ENCODE results near the gene NMB.

Gene NMB

DNA sequence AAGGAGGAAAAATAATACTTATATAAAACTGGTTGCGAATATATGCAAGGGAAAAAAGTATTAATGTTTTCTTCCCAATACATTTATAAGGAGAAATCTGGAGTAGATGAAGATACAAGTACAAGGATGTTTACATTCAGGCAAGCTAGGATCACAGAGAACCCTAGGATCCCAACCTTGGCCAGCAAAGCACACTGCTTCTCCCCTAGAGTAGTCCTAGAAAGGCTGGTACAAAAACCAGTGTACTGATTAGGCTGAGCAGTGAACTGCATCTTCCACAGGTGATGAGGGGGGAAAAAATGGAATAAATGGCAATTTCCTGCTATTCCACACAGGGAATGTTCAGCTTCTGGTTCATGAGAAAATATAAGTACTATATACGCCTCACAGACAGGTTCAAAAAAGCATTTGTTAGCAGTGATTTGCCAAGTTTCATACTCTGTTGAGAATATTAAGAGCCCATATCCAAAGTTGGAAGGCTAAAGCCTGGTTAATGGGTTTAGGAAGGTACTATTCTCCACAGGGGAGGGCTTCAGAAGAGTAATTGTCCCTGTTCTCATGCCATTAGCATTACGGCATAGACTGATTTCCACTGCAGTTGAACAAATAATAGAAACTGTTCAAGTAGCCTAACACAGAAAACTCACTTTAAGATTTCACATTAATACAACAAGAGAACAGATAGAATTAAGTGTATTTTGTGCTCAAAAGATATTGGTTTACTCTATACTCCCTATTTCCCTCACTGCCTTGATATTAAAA, 10.4 kb upstream of the NMB start:
- TF ChIP-seq GATA1 (IDR thresholded peaks at IDR 0.05; ENCODE audit: low read depth, low read length) (no peak), POLR2A (IDR thresholded peaks at IDR 0.05; ENCODE audit: low read length) (no peak)
- no peak for DNase-seq

DNA sequence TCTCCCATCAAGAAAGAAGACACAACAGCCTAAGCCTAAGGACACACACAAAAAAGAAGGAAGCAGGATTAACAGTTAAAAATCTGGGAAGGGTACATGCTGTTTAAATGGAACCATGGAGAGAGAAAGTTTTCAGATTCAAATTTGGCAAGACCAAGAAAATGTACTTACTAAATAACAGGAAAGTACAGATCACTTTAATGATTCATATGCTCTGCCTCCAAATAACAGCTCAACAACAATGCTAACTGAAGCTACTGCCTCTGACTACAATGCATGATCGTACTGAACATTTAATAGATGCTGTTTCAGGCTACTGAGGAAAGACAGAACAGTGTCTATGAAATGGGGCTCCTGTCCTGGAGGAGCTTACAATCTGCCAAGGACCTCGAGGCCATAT, 8.4 kb upstream of the NMB start:
- no peak for TF ChIP-seq POLR2A (IDR thresholded peaks at IDR 0.05; ENCODE audit: low read length)
- TF ChIP-seq GATA1 (IDR thresholded peaks at IDR 0.05; ENCODE audit: low read depth, low read length): no peak
- no peak for DNase-seq

DNA sequence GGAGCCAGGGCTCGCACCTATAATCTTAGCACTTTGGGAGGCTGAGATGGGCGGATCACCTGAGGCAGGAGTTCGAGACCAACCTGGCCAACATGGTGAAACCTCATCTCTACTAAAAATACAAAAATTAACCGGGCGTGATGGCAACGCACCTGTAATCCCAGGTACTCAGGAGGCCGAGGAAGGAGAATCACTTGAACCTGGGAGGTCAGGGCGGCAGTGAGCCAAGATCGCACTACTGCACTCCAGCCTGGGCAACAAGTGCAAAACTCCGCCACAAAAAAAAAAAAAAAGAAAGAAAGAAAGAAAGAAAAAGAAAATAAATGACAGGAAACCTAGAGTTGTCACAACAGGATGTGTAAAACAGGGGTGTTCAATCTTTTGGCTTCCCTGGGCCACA, 3.0 kb upstream of the NMB start:
- DNase-seq: no peak

DNA sequence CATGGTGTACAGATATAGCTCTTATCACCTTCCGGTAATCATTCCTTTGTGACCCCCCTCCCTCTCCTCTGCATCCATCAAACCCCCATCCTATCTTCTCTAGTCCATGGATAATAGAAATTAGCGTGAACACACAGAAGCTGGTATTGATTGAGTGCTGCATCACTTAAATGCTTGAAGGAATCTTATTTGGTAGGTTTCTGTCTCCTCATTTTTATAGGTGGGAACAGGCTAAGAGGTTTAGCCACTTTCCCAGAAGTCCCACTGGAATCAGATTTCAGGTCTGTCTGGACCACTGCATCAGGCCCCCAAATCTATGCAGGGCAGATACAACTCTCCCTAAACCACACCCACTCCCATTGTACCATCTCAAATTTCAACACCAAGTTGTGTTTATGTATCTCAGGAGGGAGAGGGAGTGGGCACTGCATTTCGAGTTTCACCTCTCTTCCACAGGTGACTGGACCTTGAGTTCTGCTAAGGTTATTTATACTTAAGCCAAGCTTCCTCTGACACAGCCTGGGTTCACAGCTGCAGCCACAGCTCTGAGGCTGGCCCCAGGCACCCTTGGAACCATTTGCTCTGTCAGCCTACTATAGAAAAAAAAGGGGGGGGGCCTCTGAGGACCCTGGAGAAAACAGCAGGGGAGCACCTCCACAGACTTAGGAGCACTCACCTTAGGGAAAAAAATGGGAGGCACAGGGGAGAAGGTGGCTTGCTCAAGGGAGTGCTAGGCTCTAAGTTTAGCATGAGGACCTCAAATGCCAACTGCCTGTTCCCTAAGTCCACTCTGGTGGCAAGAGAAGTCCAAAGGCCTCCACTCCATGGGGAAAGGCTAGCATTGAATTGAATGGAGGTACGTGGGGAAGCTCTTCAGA, 2.1 kb upstream of the NMB start:
- TF ChIP-seq POLR2A (IDR thresholded peaks at IDR 0.05; ENCODE audit: low read length) (no peak), GATA1 (IDR thresholded peaks at IDR 0.05; ENCODE audit: low read depth, low read length) (no peak)
- no peak for DNase-seq

More for the DNA sequence above, 3.0 kb upstream of the NMB start:
- no peak for TF ChIP-seq GATA1 (IDR thresholded peaks at IDR 0.05; ENCODE audit: low read depth, low read length)
- no peak for TF ChIP-seq POLR2A (IDR thresholded peaks at IDR 0.05; ENCODE audit: low read length)

DNA sequence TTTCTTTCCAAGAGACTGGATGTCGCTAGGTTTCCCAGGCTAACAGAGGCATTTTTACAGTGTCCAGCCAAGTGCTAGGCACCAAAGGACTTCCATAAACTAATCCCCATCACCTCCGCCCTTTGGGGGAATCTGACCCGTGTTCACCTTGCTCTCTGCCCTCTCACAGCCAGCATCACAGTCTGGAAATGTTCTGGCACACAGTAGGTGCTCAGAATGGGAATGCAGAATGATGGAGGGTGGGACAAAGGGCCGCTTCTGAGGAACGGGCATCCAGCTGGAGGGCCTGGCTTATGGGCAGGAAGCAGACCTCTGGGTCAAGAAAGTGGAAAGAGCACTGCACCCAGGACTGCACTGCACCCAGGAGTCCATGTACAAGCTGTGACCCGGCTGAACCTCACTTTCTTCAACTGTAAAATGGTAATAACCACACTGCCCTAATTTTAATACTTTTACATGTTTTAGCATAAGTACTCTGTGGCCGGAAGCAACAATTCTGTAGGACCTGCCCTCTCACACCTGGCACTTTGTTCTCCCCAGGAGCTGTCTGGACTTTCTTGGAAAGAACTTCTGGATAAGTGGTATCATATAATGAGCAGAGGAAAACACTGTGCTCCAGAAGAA, 901 bp upstream of the NMB start:
- no peak for DNase-seq
- TF ChIP-seq GATA1 (IDR thresholded peaks at IDR 0.05; ENCODE audit: low read depth, low read length): no peak
- no peak for TF ChIP-seq POLR2A (IDR thresholded peaks at IDR 0.05; ENCODE audit: low read length)

DNA sequence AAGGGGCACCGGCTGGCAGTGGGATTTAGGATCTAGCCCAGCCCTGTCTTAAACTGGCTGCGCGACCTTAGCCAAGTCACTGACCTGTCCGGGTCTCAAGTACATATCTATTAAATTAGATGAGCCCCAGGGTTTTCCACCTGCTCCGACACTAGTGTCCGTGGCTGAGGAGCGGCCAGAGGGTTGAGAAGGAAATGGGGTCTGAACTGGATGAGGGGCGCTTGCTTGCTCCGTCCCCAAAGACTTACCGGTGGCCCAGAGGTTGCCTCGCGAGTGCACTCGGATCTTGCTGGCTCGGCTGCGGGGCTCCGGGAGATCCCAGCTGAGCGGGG, 285 bp downstream of the NMB start:
- no peak for DNase-seq
- TF ChIP-seq GATA1 (IDR thresholded peaks at IDR 0.05; ENCODE audit: low read depth, low read length): no peak
- TF ChIP-seq POLR2A (IDR thresholded peaks at IDR 0.05; ENCODE audit: low read length): no peak

DNA sequence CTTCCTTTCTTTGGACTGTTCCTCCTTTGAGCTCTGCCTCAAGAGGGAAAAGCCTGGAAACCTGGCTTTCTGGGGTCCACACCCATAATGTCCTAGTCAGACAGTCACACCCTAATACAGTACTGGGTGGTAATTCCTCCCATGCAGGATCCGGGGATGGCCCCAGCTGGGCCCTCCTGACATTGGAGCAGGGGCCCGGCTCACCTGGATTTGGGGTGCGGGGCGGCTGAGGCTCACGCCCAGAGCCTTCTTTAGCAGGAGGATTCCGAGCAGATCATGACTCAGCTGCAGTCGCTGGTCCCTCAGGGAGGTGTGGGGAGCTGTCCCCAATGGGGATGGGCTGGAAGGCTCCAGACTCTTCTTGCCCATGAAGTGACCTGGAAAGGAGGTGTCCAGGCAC, 1.0 kb downstream of the NMB start:
- DNase-seq: no peak

DNA sequence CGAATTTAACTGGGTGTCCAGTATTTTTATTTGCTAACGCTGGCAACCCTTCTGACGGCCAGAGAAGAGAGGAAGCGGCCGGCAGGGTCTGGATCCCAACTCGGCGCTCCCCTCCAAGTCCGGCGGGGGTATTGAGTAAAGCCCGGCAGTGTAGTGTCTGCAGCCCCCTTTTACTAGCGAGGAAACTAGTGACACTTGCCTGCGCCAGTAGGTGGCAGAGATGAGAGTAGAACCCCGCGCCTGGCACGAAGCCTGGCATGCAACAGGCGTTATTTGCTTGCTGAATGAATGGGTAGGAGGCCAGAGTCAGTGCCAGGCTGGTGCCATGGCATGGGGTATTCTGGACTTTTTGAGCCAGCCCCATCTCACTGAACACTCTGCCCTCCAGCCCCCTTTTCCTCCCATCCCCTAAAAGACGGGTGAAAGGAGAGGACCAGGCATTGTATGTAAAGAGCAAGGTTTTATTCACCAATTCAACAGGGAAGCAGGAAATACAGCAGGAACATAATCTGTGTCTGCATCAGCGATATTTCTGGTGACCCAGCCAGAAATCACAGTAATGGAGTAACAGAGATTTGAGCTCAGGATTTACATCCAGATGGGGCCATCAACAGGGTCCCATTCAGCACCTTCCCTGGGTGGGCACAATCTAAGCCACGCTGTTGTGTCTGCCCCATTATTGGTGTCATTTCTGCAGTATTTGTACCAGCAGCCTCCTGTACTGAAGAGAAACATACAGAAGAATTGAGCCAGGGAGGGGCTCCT, 3.1 kb downstream of the NMB start:
- DNase-seq: peak; percentile 79 to 81
- TF ChIP-seq GATA1 (IDR thresholded peaks at IDR 0.05; ENCODE audit: low read depth, low read length) (no peak), POLR2A (IDR thresholded peaks at IDR 0.05; ENCODE audit: low read length) (no peak)

More for the DNA sequence above, 1.0 kb downstream of the NMB start:
- TF ChIP-seq GATA1 (IDR thresholded peaks at IDR 0.05; ENCODE audit: low read depth, low read length): no peak
- TF ChIP-seq POLR2A (IDR thresholded peaks at IDR 0.05; ENCODE audit: low read length): no peak

DNA sequence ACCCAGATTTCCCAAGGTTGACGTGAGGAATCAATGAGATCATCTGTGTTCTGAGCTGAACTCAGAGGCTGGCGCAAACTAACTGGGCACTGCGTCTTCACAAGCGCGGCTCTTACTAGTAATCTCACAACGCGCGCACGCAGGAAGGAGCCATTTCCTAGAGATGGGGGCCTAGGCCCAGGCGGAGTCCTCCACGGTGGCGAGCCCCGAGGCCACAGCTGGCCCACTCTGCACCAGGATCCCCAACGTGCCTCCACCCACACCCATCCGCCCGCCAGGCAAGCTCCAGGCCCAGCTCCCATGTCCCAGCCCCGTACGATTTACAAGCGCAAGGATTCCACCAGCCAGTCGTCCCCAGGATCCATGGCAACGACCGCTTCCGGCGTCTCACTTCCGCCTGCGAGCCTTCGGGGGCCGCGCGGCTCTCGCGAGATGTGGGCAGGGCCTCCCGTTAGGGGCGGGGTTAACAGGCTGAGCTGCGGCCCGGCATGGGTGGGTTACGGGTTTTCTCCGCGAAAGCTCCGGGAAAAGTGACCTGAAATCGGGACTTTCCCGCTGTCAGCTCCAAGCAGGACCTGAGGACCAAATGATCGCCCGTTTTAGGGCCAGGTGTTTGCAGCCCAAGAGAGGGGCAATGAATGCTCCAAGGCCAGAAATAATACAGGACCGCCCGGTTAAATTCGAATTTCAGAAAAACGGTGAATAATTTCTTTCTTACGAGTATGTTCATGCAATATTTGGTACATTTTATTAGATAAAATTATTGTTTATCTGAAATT, 3.9 kb downstream of the NMB start, which contains the start of gene WDR73:
Gene WDR73 (minus strand): TSS at position 374 of the 779 bp plus-strand sequence. CDS start 9 bp downstream, at position 365.
- DNase-seq: peak; percentile 95 to 97

DNA sequence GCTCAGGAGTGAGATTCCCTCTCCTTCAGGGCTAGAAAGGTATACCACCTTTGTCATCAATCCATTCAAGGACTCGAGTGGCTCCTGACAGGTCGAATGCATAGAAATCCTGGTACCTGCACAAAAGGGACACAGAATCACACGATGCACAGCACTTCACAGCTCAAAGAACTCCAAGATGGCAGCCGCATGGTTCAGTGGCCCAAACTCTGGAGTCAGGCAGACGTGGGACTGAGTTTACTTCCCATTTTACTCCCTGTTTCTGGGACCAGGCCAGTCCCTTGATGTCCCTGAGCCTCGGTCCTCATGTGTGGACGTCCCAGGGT, 4.5 kb downstream of the NMB start:
- TF ChIP-seq GATA1 (IDR thresholded peaks at IDR 0.05; ENCODE audit: low read depth, low read length) (no peak), POLR2A (IDR thresholded peaks at IDR 0.05; ENCODE audit: low read length) (no peak)
- no peak for DNase-seq

More for the DNA sequence above, 3.9 kb downstream of the NMB start, which contains the start of gene WDR73:
- TF ChIP-seq POLR2A (IDR thresholded peaks at IDR 0.05; ENCODE audit: low read length) (peak; percentile 79), GATA1 (IDR thresholded peaks at IDR 0.05; ENCODE audit: low read depth, low read length) (no peak)

DNA sequence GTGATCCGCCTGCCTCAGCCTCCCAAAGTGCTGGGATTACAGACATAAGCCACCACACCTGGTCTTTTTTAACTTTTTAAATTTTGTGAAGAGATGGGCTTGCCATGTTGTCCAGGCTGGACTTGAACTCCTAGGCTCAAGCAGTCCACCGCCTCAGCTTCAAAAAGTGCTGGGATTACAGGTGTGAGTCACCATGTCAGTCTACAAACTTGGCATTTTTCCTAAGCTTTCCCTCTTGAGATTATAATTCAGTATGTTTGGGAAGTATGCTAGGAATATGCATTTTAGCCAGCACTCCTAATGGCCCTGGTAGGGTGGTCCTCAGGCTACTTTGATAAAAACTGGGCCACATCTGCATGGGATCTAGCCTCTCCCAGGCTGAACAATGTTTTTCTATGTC, 8.3 kb downstream of the NMB start:
- no peak for DNase-seq
- TF ChIP-seq POLR2A (IDR thresholded peaks at IDR 0.05; ENCODE audit: low read length) (no peak), GATA1 (IDR thresholded peaks at IDR 0.05; ENCODE audit: low read depth, low read length) (no peak)

DNA sequence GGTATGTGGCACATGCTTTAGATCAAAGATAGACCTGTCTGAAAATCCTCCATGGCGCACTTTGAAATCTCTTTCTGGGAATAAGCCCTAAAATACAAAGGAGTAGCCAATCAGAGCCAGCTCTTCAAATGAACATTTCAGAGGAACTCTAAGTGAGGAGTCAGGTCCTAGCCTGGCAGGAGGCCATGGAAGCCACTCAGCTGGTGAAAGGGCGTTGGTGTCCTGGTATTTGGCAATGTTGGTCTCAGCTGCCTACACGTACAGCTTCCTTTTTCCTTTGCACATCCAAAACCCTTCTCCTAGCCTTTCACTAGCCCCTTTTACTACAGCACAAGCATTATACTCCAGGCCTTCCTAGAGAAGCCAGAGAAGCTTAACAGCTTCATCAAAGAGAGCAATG, 9.5 kb downstream of the NMB start:
- no peak for DNase-seq
- TF ChIP-seq GATA1 (IDR thresholded peaks at IDR 0.05; ENCODE audit: low read depth, low read length): no peak
- no peak for TF ChIP-seq POLR2A (IDR thresholded peaks at IDR 0.05; ENCODE audit: low read length)

DNA sequence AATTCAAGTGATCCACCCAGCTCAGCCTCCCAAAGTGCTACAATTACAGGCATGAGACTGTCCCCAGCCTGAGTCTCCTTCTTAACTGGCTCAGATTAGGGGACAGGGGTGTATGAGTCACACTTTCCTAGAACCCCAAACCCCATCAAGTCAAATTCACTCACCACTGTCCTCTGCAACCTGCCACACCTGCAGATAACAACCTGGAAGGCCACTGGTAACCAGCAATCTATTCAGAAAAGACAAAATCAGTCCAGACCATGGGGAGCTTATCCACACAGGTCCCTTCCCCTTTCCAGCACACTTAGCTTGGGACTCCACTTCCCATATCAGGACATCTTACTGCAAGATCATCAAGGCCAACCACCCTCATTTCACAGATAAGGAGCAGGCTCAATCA, 10.3 kb downstream of the NMB start:
- TF ChIP-seq GATA1 (IDR thresholded peaks at IDR 0.05; ENCODE audit: low read depth, low read length) (no peak), POLR2A (IDR thresholded peaks at IDR 0.05; ENCODE audit: low read length) (no peak)
- peak; percentile 32 to 45 for DNase-seq
